NT2/D1 (cell line): Measurements from ENCODE around the gene ZNF524.

Source experiments
- SUZ12 ChIP-seq: IDR thresholded peaks from 2 replicates; pipeline ENCODE4 v1.6.1; 2011; ENCODE audit not compliant: insufficient read length, insufficient read depth; ENCODE audit errors: extremely low read depth
- YY1 ChIP-seq: IDR thresholded peaks from 2 replicates; pipeline ENCODE4 v1.6.1; 2011; ENCODE audit not compliant: insufficient read length, insufficient read depth
- ZNF274 ChIP-seq: IDR thresholded peaks from 2 replicates; pipeline ENCODE4 v1.6.1; 2011; ENCODE audit warnings: mild to moderate bottlenecking, low read depth, low read length

DNA sequence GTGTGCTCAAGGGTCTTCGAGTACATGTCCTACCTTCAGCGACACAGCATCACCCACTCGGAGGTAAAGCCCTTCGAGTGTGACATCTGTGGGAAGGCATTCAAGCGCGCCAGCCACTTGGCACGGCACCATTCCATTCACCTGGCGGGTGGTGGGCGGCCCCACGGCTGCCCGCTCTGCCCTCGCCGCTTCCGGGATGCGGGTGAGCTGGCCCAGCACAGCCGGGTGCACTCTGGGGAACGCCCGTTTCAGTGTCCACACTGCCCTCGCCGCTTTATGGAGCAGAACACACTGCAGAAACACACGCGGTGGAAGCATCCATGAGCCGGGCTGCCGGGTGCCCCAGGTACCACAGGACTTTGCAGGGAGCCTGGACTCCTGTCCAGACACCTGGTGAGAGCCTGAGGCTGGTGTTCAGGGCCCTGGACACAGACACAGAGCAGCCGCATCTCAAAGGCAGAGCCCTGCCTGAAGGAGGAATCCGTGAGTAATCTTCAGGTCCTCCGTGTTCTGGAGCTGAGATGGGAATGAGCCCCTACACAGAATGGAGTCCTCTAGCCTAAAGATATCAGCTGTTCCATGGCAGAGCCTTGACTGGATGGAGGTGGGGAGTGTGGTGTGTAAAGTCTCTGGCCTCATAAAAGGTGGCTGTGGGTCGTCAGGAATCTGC lies 44.9 kb downstream of the ZNF524 start:
- no peak for TF ChIP-seq ZNF274
- TF ChIP-seq YY1 = no peak
- no peak for TF ChIP-seq SUZ12
